ENCODE measurements around the gene MS4A4A. TPM values are rescaled to one million over a fixed set of nuclear protein-coding genes. Genes with fewer than 3 reads are reported as not detected.

Gene MS4A4A
- total RNA-seq, 1 donor from 2014 or later: 1.4 TPM

DNA sequence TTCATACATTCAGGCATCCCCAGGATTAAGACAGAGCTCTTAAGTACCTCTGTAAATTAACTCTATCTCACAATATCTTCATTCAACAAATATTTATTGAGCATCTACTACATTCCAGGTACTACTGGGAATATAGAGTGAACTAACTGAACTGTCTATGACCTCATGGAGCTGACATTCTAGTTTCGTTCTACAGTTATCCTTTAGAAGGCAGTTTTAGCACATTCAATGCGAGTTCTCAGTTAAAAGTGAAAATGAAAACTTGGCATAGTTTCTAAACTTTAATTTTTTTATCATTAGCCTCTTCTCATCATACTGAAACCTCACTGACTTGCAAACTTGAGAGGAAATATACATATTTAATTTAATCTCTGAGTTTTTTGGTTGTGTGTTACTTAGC lies 35.9 kb downstream of the MS4A4A start:
- POLR2A ChIA-PET: no interaction called here
- CTCF ChIA-PET: no interaction called here
- TF ChIP-seq, protein P1, sequence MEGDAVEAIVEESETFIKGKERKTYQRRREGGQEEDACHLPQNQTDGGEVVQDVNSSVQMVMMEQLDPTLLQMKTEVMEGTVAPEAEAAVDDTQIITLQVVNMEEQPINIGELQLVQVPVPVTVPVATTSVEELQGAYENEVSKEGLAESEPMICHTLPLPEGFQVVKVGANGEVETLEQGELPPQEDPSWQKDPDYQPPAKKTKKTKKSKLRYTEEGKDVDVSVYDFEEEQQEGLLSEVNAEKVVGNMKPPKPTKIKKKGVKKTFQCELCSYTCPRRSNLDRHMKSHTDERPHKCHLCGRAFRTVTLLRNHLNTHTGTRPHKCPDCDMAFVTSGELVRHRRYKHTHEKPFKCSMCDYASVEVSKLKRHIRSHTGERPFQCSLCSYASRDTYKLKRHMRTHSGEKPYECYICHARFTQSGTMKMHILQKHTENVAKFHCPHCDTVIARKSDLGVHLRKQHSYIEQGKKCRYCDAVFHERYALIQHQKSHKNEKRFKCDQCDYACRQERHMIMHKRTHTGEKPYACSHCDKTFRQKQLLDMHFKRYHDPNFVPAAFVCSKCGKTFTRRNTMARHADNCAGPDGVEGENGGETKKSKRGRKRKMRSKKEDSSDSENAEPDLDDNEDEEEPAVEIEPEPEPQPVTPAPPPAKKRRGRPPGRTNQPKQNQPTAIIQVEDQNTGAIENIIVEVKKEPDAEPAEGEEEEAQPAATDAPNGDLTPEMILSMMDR (IDR thresholded peaks at IDR 0.05): no peak
- Mint-ChIP-seq H3K9me3 (peaks cover 16% of the 10 kb centered on the region), H3K36me3 (ENCODE audit: low read depth) (peaks cover 5% of the 10 kb centered on the region), H3K4me3 (no peak overlapping the region), H3K27me3 (no peaks in the 10 kb centered on the region), H3K27ac (no peak overlapping the region), H3K4me1 (peaks cover 5% of the 10 kb centered on the region)
- ATAC-seq (ENCODE audit: low read depth) (no peak), DNase-seq (no peak)
- intact Hi-C loops (cut with micrococcal nuclease): no loop called here

DNA sequence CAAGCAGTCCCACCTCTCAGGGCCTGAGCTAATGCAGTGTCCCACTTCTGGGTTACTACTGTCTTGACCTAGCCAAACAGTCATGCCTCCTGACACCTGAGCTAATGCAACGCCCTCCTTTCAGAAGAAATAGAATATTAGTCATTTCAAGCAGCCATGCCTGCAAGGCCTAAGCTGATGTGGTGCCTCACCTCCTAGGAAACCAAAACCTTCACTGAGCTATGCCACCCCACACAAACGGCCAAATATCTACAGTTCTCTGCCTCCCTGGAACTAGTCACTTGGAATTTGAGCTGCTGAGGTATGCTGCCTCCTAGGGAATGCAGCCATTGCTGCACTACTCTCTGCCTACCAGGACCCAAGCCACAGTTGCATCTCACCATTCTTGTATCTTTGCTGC lies 38.3 kb downstream of the MS4A4A start:
- Mint-ChIP-seq H3K27me3 (peaks cover 2% of the 10 kb centered on the region), H3K4me3 (no peak overlapping the region), H3K27ac (no peak overlapping the region), H3K4me1 (peaks cover 2% of the 10 kb centered on the region), H3K36me3 (ENCODE audit: low read depth) (peaks cover 6% of the 10 kb centered on the region), H3K9me3 (peaks cover 24% of the 10 kb centered on the region)
- no peak for ATAC-seq (ENCODE audit: low read depth)
- CTCF ChIA-PET: interaction anchor here (1.0 kb wide), 1 partner anchor 16 kb away, joined by 3 read pairs; no protein-coding TSS in a partner anchor
- TF ChIP-seq, protein P1 (IDR thresholded peaks at IDR 0.05): no peak
- POLR2A ChIA-PET: no interaction called here
- no peak for DNase-seq
- intact Hi-C loops (cut with micrococcal nuclease): no loop called here

DNA sequence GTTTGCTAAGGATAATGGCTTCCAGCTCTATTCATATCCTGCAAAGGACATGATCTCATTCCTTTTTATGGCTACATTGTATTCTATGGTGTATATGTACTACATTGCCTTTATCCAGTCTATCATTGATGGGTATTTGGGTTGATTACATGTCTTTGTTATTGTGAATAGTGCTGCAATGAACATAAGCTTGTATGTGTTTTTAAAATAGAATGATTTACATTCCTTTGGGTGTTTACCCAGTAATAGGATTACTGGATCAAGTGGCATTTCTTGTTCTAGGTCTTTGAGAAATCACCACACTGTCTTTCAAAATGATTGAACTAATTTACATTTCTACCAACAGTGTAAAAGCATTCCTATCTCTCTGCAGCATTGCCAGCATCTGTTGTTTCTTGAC lies 40.6 kb downstream of the MS4A4A start:
- ATAC-seq (ENCODE audit: low read depth) (no peak), DNase-seq (no peak)
- no peak overlapping the region for H3K27ac Mint-ChIP-seq
- peaks cover 2% of the 10 kb centered on the region for H3K27me3 Mint-ChIP-seq
- peaks cover 26% of the 10 kb centered on the region for H3K9me3 Mint-ChIP-seq
- H3K36me3 Mint-ChIP-seq (ENCODE audit: low read depth): peaks cover 6% of the 10 kb centered on the region
- POLR2A ChIA-PET: no interaction called here
- CTCF ChIA-PET: no interaction called here
- no peak overlapping the region for H3K4me3 Mint-ChIP-seq
- TF ChIP-seq, protein P1 (IDR thresholded peaks at IDR 0.05): no peak
- intact Hi-C loops (cut with micrococcal nuclease): no loop called here
- no peaks in the 10 kb centered on the region for H3K4me1 Mint-ChIP-seq

DNA sequence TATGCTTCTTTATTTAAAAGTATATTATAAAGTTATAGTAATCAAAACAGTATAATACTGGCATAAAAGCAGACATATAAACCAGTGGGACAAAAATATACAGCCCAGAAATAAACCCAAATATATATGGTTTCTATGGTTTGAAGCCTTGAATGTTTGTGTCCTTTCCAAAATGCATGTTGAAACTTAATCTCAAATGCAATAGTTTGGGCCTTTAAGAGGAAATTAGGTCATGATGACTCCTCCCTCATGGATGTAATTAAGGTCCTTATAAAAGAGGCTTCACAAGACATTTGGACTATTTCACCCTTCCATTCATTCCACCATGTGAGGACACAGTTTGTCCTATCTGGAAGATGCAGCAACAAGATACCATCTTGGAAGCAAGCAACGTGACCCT lies 46.5 kb downstream of the MS4A4A start, which contains the start of gene MS4A6E:
Gene MS4A6E, plus strand, starts transcription at position 301 of the 400 bp plus-strand sequence. CDS start 7,641 bp downstream, outside the sequence.
- CTCF ChIA-PET: no interaction called here
- Mint-ChIP-seq H3K4me3 (no peak within 1 kb of the TSS), H3K27ac (no peak within 1 kb of the TSS), H3K36me3 (ENCODE audit: low read depth) (no peaks in the 10 kb centered on the region), H3K9me3 (peaks cover 10% of the 10 kb centered on the region), H3K4me1 (no peaks in the 10 kb centered on the region), H3K27me3 (peaks cover 2% of the 10 kb centered on the region)
- DNase-seq (no peak), ATAC-seq (ENCODE audit: low read depth) (no peak)
- TF ChIP-seq, protein P1 (IDR thresholded peaks at IDR 0.05): no peak
- POLR2A ChIA-PET: no interaction called here
- intact Hi-C loops (cut with micrococcal nuclease): no loop called here

DNA sequence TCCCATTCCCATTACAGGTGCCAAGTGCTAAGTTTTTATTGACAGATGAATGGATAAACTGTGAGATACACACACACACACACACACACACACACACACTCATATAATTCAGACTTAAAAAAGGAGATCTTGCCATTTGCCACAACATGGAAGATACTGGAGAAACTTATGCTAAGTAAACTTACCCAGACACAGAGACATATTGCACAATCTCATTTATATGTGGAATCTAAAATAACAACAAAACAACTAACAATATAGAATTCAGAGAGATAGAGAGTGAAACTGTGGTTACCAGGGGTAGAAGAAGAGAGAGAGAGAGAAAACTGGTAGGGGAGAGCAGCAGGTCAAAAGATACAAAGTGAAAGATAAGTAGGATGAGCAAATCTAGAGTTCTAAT lies 48.0 kb downstream of the MS4A4A start:
- DNase-seq (no peak), ATAC-seq (ENCODE audit: low read depth) (no peak)
- Mint-ChIP-seq H3K9me3 (peaks cover 6% of the 10 kb centered on the region), H3K36me3 (ENCODE audit: low read depth) (no peaks in the 10 kb centered on the region), H3K27ac (no peak overlapping the region), H3K4me1 (no peaks in the 10 kb centered on the region), H3K27me3 (no peaks in the 10 kb centered on the region), H3K4me3 (no peak overlapping the region)
- TF ChIP-seq, protein P1 (IDR thresholded peaks at IDR 0.05): no peak
- CTCF ChIA-PET: interaction anchor here (1.0 kb wide), 1 partner anchor 17 kb away, joined by 3 read pairs; no protein-coding TSS in a partner anchor
- POLR2A ChIA-PET: no interaction called here
- intact Hi-C loops (cut with micrococcal nuclease): no loop called here

All from activated B cell treated with CpG ODN at 0.5 μM for 24 hours (primary cell).